Embryonic facial prominence (tissue), 1 donor: ENCODE measurements around the gene GKN2.

Experiments
- DNase-seq: peaks from one replicate; pipeline ENCODE4 v3.0.0-alpha.2; 2016; ENCODE audit errors: extremely low spot score

The GKN2 gene, protein sequence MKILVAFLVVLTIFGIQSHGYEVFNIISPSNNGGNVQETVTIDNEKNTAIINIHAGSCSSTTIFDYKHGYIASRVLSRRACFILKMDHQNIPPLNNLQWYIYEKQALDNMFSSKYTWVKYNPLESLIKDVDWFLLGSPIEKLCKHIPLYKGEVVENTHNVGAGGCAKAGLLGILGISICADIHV

DNA sequence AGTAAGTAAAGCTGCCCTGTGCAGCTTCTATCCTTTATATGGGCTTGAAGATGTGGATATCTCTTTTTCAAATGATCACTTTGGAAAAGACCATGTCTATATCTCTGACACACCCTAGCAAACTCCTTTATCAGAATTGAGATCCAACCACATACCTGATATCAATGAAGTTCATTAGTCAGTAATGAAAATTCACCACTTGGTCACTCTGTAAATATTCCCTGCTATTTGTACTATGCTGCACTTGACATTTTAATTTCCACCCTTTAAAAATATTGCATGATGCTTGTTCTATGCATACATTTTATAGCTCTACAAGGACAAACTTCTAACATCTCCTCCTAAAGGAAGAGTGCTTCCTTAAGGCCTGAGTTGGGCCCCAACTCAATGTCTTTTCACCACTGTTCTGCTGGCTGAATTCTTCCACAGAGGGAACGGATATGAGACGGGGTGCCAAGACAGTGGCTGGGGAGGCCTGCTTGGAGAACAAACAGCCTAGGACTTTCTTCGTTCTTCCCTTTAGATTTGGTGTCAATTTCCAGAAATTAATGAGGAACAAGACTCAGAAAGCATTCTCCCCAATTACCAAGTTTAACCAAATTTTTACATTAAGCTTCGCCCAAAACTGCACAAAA is at the start of gene GKN2:
TSS of gene GKN2 (minus strand) at position 7 of the 635 bp plus-strand sequence. CDS start 32 bp downstream, outside the sequence.
- no peak for DNase-seq

DNA sequence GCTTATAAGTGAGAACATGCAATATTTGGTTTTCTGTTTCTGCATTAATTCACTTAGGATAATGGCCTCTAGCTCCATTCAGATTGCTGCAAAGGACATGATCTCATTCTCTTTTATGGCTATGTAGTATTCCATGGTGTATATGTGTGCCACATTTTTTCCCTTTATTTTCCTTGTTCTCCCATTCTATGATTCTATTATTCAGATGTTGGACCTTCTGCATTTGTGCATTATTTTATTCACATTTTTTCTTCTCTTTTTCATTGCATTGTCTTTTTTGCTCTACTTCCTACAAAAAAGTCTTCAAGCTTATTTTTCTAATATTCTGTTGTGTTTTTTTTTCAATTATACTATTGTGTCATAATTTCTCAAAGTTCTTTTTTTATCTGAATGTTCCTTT is 49.2 kb upstream of the GKN2 start:
- DNase-seq = no peak

DNA sequence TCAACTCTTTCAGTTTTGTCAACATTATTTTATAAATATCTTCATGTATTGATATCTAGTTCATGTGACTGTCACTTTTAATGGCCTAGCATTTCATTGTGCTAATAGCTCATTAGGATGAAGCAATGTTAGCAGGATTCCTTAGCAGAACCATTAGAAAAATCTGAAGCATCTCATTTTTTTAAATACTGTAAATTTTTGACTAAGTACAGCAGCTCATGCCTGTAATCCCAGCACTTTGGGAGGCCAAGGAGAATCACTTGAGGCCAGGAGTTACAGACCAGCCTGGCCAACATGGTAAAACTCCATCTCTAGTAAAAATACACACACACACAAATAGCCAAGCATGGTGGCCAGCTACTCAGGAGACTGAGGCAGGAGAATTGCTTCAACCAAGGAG is 44.7 kb upstream of the GKN2 start:
- DNase-seq = no peak

DNA sequence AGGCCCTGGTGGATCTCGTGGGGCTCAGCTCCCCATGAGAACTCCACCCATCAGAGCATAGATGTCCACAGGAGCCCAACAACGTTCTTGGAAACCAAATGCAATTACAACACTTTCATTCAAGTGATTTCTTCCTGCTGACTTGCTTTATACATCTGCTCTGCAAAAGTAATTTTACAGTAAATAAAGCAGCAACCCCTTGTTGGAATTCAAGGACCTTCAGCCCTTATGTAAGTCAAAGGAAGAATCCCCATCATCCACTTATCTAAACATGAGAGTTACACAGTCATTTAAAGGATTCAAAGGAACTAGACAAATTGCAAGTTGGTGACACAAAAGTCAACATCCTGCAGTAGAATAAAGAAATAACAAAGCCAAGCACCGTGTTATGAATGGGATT is 43.2 kb upstream of the GKN2 start:
- DNase-seq = no peak

DNA sequence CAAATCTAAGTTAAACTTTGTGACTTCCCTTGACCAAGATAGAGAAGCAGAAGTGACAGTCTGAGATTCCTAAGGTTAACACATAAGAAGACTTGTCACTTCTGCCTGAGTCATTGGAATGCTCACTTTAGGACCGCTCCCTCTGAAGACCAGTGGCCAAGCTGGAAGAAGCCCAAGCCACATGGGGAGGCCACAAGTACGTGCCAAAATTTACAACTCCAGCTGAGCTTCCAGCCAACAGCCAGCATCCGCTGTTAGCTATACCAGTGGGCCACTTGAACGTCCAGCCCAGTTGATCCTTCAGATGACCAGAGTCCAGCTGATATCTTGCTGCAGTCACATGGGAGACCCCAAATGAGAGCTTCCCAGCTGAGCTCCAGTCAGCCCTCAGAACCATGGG is 42.2 kb upstream of the GKN2 start:
- DNase-seq = no peak

DNA sequence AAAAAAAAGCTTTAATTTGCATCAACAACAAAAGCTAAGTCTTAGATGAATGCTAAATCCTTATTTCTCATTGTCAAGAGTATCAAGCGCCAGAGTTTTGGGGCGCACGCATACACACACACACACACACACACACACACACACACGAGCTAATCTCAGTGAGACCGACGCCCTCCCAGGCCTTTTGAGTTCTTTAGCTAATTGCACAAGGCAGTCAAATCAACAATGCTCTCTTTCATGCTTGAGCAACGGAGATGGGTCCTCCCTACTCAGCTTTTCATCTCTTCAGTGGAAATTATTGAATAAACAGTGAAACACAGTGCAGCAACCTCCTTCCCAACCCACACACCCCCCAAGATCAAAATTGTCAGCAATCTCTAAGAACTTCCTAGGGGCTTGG is 41.0 kb upstream of the GKN2 start:
- DNase-seq = no peak

DNA sequence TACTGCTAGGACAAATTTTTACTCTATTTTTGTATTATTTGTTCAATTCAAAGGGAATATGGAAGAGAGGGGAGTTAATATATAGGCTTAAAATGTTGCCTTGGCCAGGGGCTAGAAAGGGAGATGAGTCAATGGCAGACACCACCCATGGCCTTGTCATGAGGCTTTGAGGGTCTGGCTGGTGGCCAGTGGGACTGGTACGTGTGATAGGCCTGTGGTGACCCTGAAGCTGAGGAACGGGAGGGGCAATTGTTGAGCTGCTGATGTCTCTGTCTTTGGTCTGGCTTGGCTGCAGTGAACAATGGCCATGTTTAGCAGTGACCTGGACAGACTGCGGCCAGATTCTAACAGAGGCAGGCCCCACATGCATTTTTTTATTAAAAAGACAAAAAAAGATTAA is 40.2 kb upstream of the GKN2 start:
- DNase-seq = no peak

- no peak for DNase-seq
These were observed 39.6 kb upstream of the GKN2 start for GRCh38 chr2:68992341-68992740.

- DNase-seq = no peak
These were observed 36.3 kb upstream of the GKN2 start for GRCh38 chr2:68989035-68989434.

DNA sequence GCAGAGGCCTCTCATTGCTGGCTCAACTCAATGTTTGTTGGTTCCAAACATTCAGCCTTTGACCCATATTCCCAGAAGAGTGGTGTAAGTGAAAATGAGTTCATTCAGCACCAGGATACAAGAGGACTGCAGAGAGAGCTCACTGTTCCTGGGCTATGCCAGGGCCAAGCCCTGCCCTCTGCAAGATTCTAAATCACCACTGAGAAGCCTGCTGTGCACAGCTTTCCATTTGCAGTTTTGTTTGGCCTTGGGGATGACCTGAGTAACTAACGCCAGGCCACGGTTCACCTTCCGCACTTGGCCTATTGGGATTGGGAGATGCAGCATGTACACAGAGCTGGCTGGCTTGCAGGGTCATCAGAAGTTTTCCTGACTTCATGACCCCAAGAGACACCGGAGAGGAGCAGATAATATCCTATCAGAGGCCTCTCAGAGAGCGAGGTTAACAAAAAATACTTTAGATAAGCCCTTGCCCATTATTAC is 34.4 kb upstream of the GKN2 start:
- DNase-seq = no peak

- no peak for DNase-seq
These were observed 28.3 kb upstream of the GKN2 start for GRCh38 chr2:68980956-68981355.

DNA sequence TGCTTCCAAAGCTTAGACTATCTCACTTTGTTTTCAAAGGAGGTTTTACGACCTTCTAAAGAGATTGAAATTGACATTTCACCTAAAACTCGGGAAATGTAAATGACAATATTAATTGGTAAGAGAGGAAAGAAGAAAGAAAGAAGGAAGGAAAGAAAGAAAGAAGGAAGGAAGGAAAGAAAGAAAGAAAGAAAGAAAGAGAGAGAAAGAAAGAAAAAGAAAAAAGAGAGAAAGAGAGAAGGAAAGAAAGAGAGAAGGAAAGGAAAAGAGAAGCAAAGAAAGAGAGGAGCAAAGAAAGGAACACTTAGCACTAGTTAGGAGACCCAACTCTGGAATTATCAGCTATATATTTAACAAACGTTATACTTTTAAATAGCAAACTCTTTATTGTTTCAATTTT is 25.4 kb upstream of the GKN2 start:
- no peak for DNase-seq

- DNase-seq = no peak
These were observed 24.8 kb upstream of the GKN2 start for GRCh38 chr2:68977453-68977852.

DNA sequence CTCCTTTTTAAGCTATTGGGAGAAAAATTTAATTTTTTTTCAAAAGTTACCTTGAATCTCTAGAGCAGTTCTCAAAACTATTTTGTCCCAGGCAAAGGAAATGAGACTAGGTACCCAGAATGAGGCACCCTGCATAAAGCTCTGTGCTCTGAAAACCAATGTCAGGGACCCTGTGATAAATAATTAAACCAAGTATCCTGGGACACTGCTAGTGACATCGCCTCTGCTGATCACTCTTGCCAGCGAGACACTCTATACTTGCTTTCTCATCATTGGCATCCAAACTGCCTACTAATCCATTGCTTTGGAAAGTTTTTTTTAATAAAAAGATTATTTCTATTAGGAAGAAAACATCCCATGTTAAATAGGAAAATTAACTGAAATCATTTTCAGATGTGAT is 23.2 kb upstream of the GKN2 start:
- no peak for DNase-seq

GRCh38 chr2:68974946-68975665 is 22.4 kb upstream of the GKN2 start:
- no peak for DNase-seq

GRCh38 chr2:68974251-68974650 is 21.6 kb upstream of the GKN2 start, which contains the start of gene GKN1:
Gene GKN1 (plus strand): TSS chr2:68974636. CDS start chr2:68974678, 42 bp downstream.
- DNase-seq = no peak

DNA sequence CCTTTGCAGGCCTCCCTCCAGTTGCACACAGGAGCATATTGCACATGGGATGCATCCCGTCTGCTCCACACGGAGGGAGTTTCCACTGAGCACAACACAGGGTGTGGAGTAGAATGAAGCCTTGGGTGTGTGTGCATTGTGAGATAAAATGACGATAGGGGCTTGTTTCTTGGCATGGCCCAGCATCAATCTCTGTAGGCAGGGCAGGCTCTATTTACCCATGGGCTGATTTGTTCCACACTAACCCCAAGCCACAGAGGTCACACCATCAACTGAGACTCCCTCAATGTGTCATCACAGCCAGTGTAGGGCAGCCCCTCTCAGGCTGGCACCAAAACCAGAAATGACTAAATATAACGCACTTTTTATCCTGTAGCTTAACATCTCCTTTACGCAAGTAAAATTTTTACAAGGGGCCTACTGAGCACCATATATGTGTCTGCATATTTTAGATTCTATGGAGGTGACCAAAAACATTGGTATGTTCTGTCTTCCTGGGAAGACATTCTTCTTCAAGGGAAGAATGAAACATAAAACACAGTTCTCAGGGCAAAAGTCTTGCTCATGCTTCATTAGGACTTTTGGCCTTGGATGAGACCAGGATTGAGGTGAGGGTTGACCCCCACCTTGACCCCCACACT is 19.0 kb upstream of the GKN2 start:
- DNase-seq = no peak

DNA sequence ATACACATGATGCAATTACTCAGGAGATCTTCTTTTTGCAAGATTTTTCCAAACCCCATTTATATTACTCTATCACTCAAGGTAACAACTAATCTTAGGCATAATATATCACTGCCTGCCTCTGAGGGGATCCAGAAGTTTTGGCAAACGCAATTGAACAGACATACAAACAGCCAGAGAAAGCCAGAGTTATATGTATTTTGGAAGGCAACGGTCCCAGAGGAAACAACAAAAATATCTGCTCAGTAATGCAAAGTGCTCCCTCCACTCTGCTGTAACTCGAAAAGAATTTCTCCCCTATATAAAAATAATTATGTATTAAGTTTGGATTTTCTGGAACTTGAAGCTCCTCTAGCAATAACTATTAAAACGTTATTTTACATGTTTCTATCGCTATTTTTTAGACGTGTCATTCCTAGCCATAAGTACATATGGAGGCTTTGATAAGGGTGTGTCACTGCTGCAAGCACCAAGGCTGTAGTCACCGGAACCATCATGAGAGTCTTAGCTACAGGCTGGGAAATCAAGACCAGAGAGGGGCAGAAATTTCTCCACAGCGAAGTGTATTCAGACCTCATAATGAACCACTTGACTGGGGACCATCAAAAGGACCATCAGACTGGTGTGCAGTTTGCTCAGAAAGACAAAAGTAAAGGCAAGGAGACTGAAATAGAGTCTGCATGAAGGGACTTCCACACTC is 18.0 kb upstream of the GKN2 start:
- no peak for DNase-seq

- no peak for DNase-seq
These were observed 17.2 kb upstream of the GKN2 start for GRCh38 chr2:68969736-68970490.

- no peak for DNase-seq
These were observed 15.5 kb upstream of the GKN2 start for GRCh38 chr2:68968221-68968620.

- DNase-seq = no peak
These were observed 11.6 kb upstream of the GKN2 start for GRCh38 chr2:68964282-68964681.
